B cell (primary cell): ENCODE data around the gene PAIP1. TPM values are rescaled to one million over a fixed set of nuclear protein-coding genes. Genes with fewer than 3 reads are reported as not detected.

Experiments
- ATAC-seq: fragments of 200-7000 bp; cut with Tn5 transposase; one replicate; pipeline ENCODE4 v1.10.0; 2021; ENCODE audit warnings: low read depth, mild to moderate bottlenecking, moderate number of reproducible peaks, moderate library complexity
- CTCF ChIA-PET: fragments of 350-600 bp; sonication (Branson Sonifier 250); formaldehyde crosslinking; loops from one replicate; lab custom pipeline; 2021; ENCODE audit warnings: antibody characterized with exemption, inconsistent platforms; lab: Charles Lee
- POLR2A ChIA-PET: fragments of 350-600 bp; sonication (Branson Sonifier 250); formaldehyde crosslinking; loops from one replicate; lab custom pipeline; 2021; ENCODE audit warnings: antibody characterized with exemption; lab: Charles Lee
- DNase-seq: peaks from one replicate; pipeline ENCODE4 v3.0.0; 2013
- H2AFZ ChIP-seq: 2 replicates; pipeline ENCODE4 v1.6.1; 2012; ENCODE audit warnings: mild to moderate bottlenecking, low read depth, low read length; ENCODE audit not compliant: insufficient read depth, poor library complexity, severe bottlenecking
- H3K27ac ChIP-seq, 2 donors: 1 replicate in 1 of 2; 2 replicates in 1 of 2; pipeline ENCODE4 v1.5.1; 2012 to 2013; ENCODE audit warnings: low read length in 2 of 2, mild to moderate bottlenecking in 2 of 2, moderate library complexity in 1 of 2
- H3K27me3 ChIP-seq, 4 experiments: fragments of 200-600 bp in 1 of 4; sonication (generic) in 1 of 4; replicated peaks in 1 of 4; 1 replicate in 2 of 4; 2 replicates in 2 of 4; pipeline versions ENCODE4 v1.6.1 to v1.7.0; 2013 to 2016; ENCODE audit warnings: low read length in 3 of 4, mild to moderate bottlenecking in 2 of 4, mixed read lengths in 1 of 4, moderate library complexity in 1 of 4; ENCODE audit not compliant: insufficient read depth in 4 of 4, control insufficient read depth in 3 of 4; ENCODE audit errors: control extremely low read depth in 1 of 4
- H3K36me3 ChIP-seq, 2 experiments: replicated peaks in 1 of 2; 1 replicate in 1 of 2; 2 replicates in 1 of 2; pipeline versions ENCODE4 v1.6.1 to v1.7.1; 2013; ENCODE audit warnings: low read length in 1 of 2; ENCODE audit not compliant: insufficient read depth in 2 of 2, control insufficient read depth in 1 of 2; ENCODE audit errors: control extremely low read depth in 1 of 2, extremely low read depth in 1 of 2
- H3K4me1 ChIP-seq, 2 donors: fragments of 200-600 bp in 1 of 2; sonication (generic) in 1 of 2; 1 replicate in 1 of 2; 2 replicates in 1 of 2; pipeline versions ENCODE4 v1.5.1 to v1.6.1; 2013 to 2017; ENCODE audit warnings: low read length in 2 of 2; ENCODE audit not compliant: control insufficient read depth in 2 of 2, insufficient read depth in 2 of 2
- H3K4me2 ChIP-seq: replicated peaks from 2 replicates; pipeline ENCODE3; 2012; ENCODE audit warnings: mild to moderate bottlenecking, low read depth, low read length; ENCODE audit not compliant: poor library complexity, severe bottlenecking
- H3K4me3 ChIP-seq, 5 experiments: fragments of 200-600 bp in 1 of 5; sonication (generic) in 1 of 5; 1 replicate in 3 of 5; 2 replicates in 2 of 5; pipeline versions ENCODE4 v1.5.1 to v1.7.0; 2011 to 2016; ENCODE audit warnings: low read length in 4 of 5, mild to moderate bottlenecking in 4 of 5, low read depth in 2 of 5, control low read depth in 1 of 5, moderate library complexity in 1 of 5; ENCODE audit not compliant: insufficient read depth in 1 of 5; ENCODE audit errors: control extremely low read depth in 1 of 5, extremely low read depth in 1 of 5
- H3K79me2 ChIP-seq: fragments of 200-600 bp; sonication (generic); one replicate; pipeline ENCODE4 v1.6.0; 2016; ENCODE audit warnings: low read length; ENCODE audit not compliant: control insufficient read depth, insufficient read depth
- H3K9ac ChIP-seq: fragments of 200-600 bp; sonication (generic); 2 replicates; pipeline ENCODE4 v1.6.1; 2017; ENCODE audit warnings: mild to moderate bottlenecking, low read length, moderate library complexity
- H3K9me3 ChIP-seq, 3 donors: one replicate each; pipeline versions ENCODE4 v1.6.1 to v1.7.1; 2013; ENCODE audit warnings: low read length in 2 of 3; ENCODE audit not compliant: control insufficient read depth in 2 of 3, insufficient read depth in 1 of 3; ENCODE audit errors: control extremely low read depth in 1 of 3
- H4K20me1 ChIP-seq: 2 replicates; pipeline ENCODE4 v1.6.0; 2012; ENCODE audit warnings: mild to moderate bottlenecking, low read length; ENCODE audit not compliant: insufficient read depth, control insufficient read depth, poor library complexity, severe bottlenecking
- H3K27ac Mint-ChIP-seq: one replicate; pipeline ENCODE4 v1.8.0; 2021; ENCODE audit warnings: mixed read lengths
- H3K27me3 Mint-ChIP-seq: one replicate; pipeline ENCODE4 v1.8.0; 2021; ENCODE audit warnings: mixed read lengths
- H3K4me1 Mint-ChIP-seq: one replicate; pipeline ENCODE4 v1.8.0; 2021; ENCODE audit warnings: mixed read lengths
- H3K4me3 Mint-ChIP-seq: one replicate; pipeline ENCODE4 v1.8.0; 2021; ENCODE audit warnings: mixed read lengths
- H3K9me3 Mint-ChIP-seq: one replicate; pipeline ENCODE4 v1.8.0; 2022; ENCODE audit warnings: mixed read lengths; ENCODE audit not compliant: insufficient read depth
- CTCF ChIP-seq: fragments of 200-600 bp; IDR thresholded peaks from one replicate; pipeline ENCODE4 v1.8.0; 2022; ENCODE audit warnings: antibody characterized with exemption, mild to moderate bottlenecking
- EZH2 ChIP-seq: IDR thresholded peaks from 2 replicates; pipeline ENCODE4 v1.6.1; 2012; ENCODE audit warnings: borderline replicate concordance, low read depth, mild to moderate bottlenecking, moderate library complexity, low read length; ENCODE audit not compliant: insufficient read depth, poor library complexity, severe bottlenecking
- WGBS: methylation state at CpG from one replicate; pipeline ENCODE4 v1.1.5; 2013; ENCODE audit warnings: missing lambda C conversion rate; ENCODE audit not compliant: insufficient coverage; 5-methylcytosine and 5-hydroxymethylcytosine counted together
- intact Hi-C: fragments of 100-400 bp; cut with micrococcal nuclease; formaldehyde crosslinking; loops from one replicate; pipeline ENCODE4 v1.10.0; 2022
- polyA plus RNA-seq: library from polyadenylated mRNA; depleted of rRNA; stranded (reverse); fragments of >200 nt; gene quantifications from 2 replicates; pipeline ENCODE4 v1.2.3, GENCODE V29; 2012
- total RNA-seq, 2 donors: library from RNA; stranded (reverse); fragments of 120-200 nt in 1 of 2; gene quantifications; 1 replicate in 1 of 2; 2 replicates in 1 of 2; pipeline versions ENCODE4 v1.2.3 to v1.2.4, GENCODE V29; 2013 to 2022

The PAIP1 gene
- total and polyA plus RNA-seq, 2 donors (not counting 1 experiment from before 2014, with no cell fraction given), result 23.0 to 31.8 TPM

- peak within 1 kb of the TSS; percentile 95 for H3K4me3 Mint-ChIP-seq
- DNase-seq (peak; percentile 83), ATAC-seq (peak; percentile 71)
- H4K20me1 ChIP-seq, result peaks cover 10% of the 10 kb centered on the region
- intact Hi-C loops, result loop anchor here (1.0 to 5.0 kb wide), 9 partner anchors 46 to 1206 kb away; partner anchors contain the start of genes HMGCS1, MRPS30 and TMEM267
- H3K9me3 Mint-ChIP-seq, result no peaks in the 10 kb centered on the region
- peak within 1 kb of the TSS; percentile 97 for H2AFZ ChIP-seq
- CTCF ChIA-PET, result interaction anchor here (0.7 to 4.7 kb wide), 5 partner anchors 29 to 495 kb away, joined by 3 to 27 read pairs (median 9); partner anchors contain the start of gene TMEM267
- no peaks in the 10 kb centered on the region for H3K27me3 ChIP-seq
- peak within 1 kb of the TSS; percentile 65 to 99 (median 80) for H3K4me3 ChIP-seq
- no peak for TF ChIP-seq CTCF
- TF ChIP-seq EZH2, result no peak
- POLR2A ChIA-PET, result interaction anchor here (0.5 to 2.4 kb wide), 9 partner anchors 33 to 654 kb away, joined by 3 to 18 read pairs (median 4); partner anchors contain the start of genes C5orf34, HMGCS1, PAIP1 and TMEM267
- peak within 1 kb of the TSS; percentile 91 for H3K27ac Mint-ChIP-seq
- H3K9me3 ChIP-seq, result no peaks in the 10 kb centered on the region
- peaks cover 73% of the 10 kb centered on the region for H3K79me2 ChIP-seq
- peaks cover 34% of the 10 kb centered on the region for H3K4me1 Mint-ChIP-seq
- WGBS, result under 1% methylated on average over 57 of the region's 60 CpGs
- H3K9ac ChIP-seq, result peak within 1 kb of the TSS; percentile 95
- H3K36me3 ChIP-seq, result no peaks in the 10 kb centered on the region
- H3K27me3 Mint-ChIP-seq, result no peaks in the 10 kb centered on the region
- H3K4me1 ChIP-seq, result peaks cover 16 to 24% of the 10 kb centered on the region in 2 donors
- H3K4me2 ChIP-seq, result peak within 1 kb of the TSS; percentile 89
- H3K27ac ChIP-seq, result peak within 1 kb of the TSS; percentile 75 to 89
Observed at GRCh38 chr5:43602461-43603343, 45.8 kb upstream of the PAIP1 start, which contains the start of gene NNT. Gene NNT (plus strand): TSS chr5:43603180. CDS start chr5:43609196, 6,016 bp downstream.
